ENCODE results near the gene MED15.

MED15 gene

GRCh38 chr22:20577045-20577444 lies 69.6 kb downstream of the MED15 start:
- TF ChIP-seq CTCF (IDR thresholded peaks at IDR 0.05) (no peak), ZFX (IDR thresholded peaks at IDR 0.05; ENCODE audit: borderline replicate concordance) (no peak)
- no peak overlapping the region for H3K27ac ChIP-seq

GRCh38 chr22:20577549-20577975 lies 70.2 kb downstream of the MED15 start:
- TF ChIP-seq CTCF (IDR thresholded peaks at IDR 0.05) (no peak), ZFX (IDR thresholded peaks at IDR 0.05; ENCODE audit: borderline replicate concordance) (no peak)
- H3K27ac ChIP-seq: no peak overlapping the region

GRCh38 chr22:20578192-20578591 lies 70.8 kb downstream of the MED15 start:
- TF ChIP-seq CTCF (IDR thresholded peaks at IDR 0.05): no peak
- no peak for TF ChIP-seq ZFX (IDR thresholded peaks at IDR 0.05; ENCODE audit: borderline replicate concordance)
- no peak overlapping the region for H3K27ac ChIP-seq

DNA sequence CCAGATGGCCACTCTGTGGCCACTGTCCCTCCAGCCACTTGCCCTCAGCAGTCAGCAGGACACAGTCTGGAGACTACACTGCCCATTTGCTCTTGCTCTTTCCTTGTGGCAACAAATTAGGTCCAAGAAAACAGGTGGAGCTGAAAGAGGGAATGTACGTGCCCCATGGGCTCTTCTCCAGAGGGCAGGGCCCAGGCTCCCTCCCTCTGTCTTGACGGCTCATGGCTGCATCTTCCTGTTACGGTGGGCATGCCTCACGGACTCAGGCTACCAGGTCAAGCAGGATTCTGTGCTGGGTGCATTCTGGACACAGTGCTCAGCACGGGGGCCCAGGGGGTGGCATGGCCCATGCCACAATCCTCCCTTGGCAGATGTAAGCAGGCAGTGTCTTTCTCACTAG lies 71.3 kb downstream of the MED15 start:
- TF ChIP-seq ZFX (IDR thresholded peaks at IDR 0.05; ENCODE audit: borderline replicate concordance): no peak
- TF ChIP-seq CTCF (IDR thresholded peaks at IDR 0.05): no peak
- H3K27ac ChIP-seq: no peak overlapping the region

DNA sequence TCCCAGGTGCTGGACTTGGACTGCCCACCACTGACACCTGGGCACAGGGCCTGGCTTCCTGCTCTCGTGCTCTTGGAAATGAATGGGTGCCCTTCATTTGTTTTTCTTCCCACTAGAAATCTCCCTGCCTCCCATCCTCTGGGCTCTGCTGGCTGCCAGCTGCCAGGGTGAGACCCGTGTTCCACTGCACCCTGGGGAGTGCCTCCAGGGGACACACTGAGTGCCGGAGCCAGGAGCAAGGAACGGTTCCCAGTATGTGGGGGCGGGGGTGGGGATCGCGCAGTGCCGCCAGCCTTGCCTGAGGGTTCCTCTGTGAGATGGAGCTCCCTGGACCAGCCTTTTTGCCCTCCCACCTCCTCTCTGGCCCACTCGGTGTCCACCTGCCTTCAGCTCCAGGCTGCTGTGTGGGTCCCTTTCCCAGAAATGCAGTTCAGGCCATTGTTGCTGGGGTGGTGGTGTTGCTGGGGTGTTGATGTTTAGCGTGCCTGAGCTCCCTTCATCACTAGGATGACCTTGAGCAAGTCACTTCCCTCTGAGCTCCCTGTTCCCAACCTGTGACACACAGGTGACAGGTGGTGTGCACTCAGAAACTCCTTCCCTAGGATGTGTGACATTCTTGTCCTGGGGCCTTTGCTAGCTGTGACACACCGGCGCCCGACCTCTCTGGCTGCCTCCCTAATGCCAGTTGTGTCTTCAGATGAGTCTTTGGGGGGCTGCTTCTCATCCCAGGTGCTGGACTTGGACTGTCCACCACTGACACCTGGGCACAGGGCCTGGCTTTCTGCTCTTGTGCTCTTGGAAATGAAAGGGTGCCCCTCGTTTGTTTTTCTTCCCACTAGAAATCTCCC lies 72.1 kb downstream of the MED15 start:
- H3K27ac ChIP-seq: no peak overlapping the region
- TF ChIP-seq CTCF (IDR thresholded peaks at IDR 0.05) (no peak), ZFX (IDR thresholded peaks at IDR 0.05; ENCODE audit: borderline replicate concordance) (no peak)

DNA sequence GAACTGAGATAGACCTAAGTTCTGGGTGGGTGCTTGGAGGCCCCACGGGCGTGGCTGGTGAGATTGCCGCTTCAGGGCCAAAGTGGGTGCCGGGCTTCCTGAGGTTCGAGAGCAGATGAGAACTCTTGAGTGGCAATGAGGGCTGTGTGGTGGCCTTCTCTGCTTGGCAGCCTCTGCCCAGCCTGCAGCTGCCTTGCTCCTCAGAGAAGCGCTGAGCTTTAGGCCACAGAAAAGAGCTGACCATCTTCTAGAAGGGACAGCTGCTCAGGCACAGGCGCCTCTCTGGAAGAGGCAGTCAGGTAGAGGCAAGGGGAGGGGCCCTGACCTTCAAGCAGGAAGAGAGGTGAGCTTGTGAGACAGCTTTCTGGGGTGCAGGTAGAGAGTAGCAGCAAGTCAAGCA lies 72.8 kb downstream of the MED15 start:
- H3K27ac ChIP-seq: no peak overlapping the region
- TF ChIP-seq ZFX (IDR thresholded peaks at IDR 0.05; ENCODE audit: borderline replicate concordance): no peak
- no peak for TF ChIP-seq CTCF (IDR thresholded peaks at IDR 0.05)

Measured in 22Rv1 (cell line).